Measurements from ENCODE around the gene NAA10. TPM values are rescaled to one million over a fixed set of nuclear protein-coding genes. Genes with fewer than 3 reads are reported as not detected.

The NAA10 gene
- total and polyA plus RNA-seq, 3 experiments from 2014 or later, result 105 to 162 (median 160) TPM

DNA sequence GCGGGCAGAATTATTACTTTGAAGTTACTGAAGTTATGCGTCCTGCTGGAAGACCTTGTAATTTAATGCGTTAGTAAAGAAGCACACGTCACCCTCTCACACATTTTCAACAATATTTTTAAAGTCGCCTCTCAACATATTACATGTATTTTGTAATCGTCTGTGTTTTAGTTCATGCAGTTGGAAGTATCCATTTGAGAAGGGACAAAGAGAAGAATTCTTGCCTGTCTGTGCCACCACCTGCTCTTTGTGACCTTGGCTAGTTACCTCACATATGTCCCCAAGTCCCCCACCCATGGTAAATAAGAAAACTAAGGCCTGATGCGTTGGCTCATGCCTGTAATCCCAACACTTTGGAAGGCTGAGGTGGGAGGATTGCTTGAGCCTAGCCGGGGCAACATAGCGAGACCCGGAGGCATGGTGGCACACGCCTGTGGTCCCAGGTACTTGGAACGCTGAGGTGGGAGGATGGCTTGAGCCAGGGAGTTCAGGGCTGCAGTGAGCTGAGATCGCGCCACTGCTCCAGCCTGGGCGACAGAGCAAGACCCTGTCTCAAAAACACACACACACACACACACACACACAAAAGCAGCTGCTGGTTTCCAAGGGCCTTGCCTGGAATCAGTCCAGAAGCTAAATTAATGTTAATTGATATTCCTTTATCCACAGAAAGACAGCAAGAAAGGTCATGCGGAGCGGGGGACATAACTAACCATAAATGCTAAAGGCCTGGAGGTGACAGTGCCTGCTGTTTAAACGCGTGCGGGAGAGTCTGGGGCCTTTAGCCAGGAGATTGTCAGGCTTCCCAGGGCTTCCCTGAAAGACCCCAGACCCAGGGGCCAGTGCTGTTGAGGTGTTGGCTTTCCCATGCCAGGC lies 38.5 kb upstream of the NAA10 start:
- peaks cover 0 to 2% (median 0%) of the 10 kb centered on the region in 5 donors for H3K9me3 Mint-ChIP-seq
- POLR2A ChIA-PET, result interaction anchor here (0.8 to 3.7 kb wide), 3 partner anchors 12 to 425 kb away, joined by 4 to 27 read pairs (median 4); partner anchors contain the start of gene RPL10
- Histone ChIP-seq H3K4me3 (ENCODE audit: low read length) (peak overlapping the region; percentile 65), H3K27ac (ENCODE audit: low read depth, low read length) (peak overlapping the region; percentile 80), H3K36me3 (ENCODE audit: insufficient read depth, low read length) (no peaks in the 10 kb centered on the region), H3K4me1 (ENCODE audit: insufficient read depth, low read length) (peaks cover 16% of the 10 kb centered on the region), H3K9me3 (ENCODE audit: low read length) (no peaks in the 10 kb centered on the region), H3K27me3 (ENCODE audit: insufficient read depth, low read length, poor library complexity, severe bottlenecking) (no peaks in the 10 kb centered on the region)
- H3K4me3 Mint-ChIP-seq, result peak overlapping the region; percentile 85 to 94 (median 91)
- H3K27me3 Mint-ChIP-seq, result peaks cover 0 to 9% of the 10 kb centered on the region in 2 donors
- peak overlapping the region; percentile 84 to 98 (median 94) for H3K27ac Mint-ChIP-seq
- no peak for DNase-seq
- H3K36me3 Mint-ChIP-seq, result peaks cover 0 to 11% (median 0%) of the 10 kb centered on the region in 3 donors
- CTCF ChIA-PET, result interaction anchor here (1.3 kb wide), 1 partner anchor 23 kb away, joined by 3 read pairs; no protein-coding TSS in a partner anchor
- H3K4me1 Mint-ChIP-seq, result peaks cover 25 to 29% (median 28%) of the 10 kb centered on the region in 3 donors

DNA sequence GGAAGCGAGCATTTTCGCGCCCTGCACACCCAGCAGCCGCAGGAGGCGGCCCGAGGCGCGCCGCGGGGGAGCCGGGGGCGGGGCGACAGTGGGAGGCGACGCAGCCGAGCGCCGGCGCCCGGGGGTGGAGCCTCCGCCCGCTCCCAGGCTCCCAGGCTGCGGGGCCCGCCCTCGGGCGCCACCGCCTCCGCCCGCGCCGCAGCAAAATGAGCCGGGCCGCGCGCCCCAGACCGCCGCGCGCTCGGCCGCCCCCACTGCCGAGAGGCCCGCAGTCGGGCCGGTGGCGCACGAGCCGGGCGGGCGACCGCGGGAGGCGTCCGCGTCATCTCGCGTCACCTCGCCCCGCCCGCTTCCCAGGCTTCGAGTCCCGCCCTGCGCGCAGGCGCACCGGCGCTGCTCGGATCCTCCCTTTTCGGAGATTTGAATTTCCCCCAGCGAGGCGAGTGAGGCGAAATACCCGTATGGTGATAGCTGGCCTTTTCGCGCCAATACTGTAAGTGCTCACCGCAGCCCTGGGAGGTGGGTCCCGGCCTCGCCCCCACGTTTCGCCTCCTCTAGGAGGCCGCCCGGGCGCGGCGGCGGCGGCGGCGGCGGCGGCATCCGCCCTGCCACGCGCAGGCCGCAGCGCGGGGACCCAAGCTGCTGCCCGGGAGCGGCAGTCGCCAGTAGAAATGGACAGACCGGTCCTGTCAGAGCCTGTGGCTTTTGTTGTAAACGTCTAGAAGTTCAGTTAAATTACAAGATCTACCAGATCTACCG lies 37.7 kb upstream of the NAA10 start, which contains the start of gene TMEM187:
TMEM187 (plus strand) TSS at position 387 of the 759 bp plus-strand sequence. CDS start 9,309 bp downstream, outside the sequence.
- Histone ChIP-seq H3K36me3 (ENCODE audit: insufficient read depth, low read length) (no peaks in the 10 kb centered on the region), H3K27me3 (ENCODE audit: insufficient read depth, low read length, poor library complexity, severe bottlenecking) (no peaks in the 10 kb centered on the region), H3K4me1 (ENCODE audit: insufficient read depth, low read length) (peaks cover 24% of the 10 kb centered on the region), H3K4me3 (ENCODE audit: low read length) (peak within 1 kb of the TSS; percentile 93), H3K27ac (ENCODE audit: low read depth, low read length) (peak within 1 kb of the TSS; percentile 94), H3K9me3 (ENCODE audit: low read length) (no peaks in the 10 kb centered on the region)
- CTCF ChIA-PET, result no interaction called here
- POLR2A ChIA-PET, result interaction anchor here (0.6 to 3.7 kb wide), 5 partner anchors 9 to 426 kb away, joined by 3 to 27 read pairs (median 4); partner anchors contain the start of gene RPL10
- H3K27me3 Mint-ChIP-seq, result peaks cover 0 to 10% of the 10 kb centered on the region in 2 donors
- peak; percentile 80 to 92 (median 90) for DNase-seq
- H3K27ac Mint-ChIP-seq, result peak within 1 kb of the TSS; percentile 98 to 100 (median 100)
- peaks cover 0 to 14% (median 0%) of the 10 kb centered on the region in 3 donors for H3K36me3 Mint-ChIP-seq
- H3K4me1 Mint-ChIP-seq, result peaks cover 33 to 37% (median 36%) of the 10 kb centered on the region in 3 donors
- peak within 1 kb of the TSS; percentile 95 to 100 (median 100) for H3K4me3 Mint-ChIP-seq
- H3K9me3 Mint-ChIP-seq, result peaks cover 0 to 2% (median 0%) of the 10 kb centered on the region in 5 donors

DNA sequence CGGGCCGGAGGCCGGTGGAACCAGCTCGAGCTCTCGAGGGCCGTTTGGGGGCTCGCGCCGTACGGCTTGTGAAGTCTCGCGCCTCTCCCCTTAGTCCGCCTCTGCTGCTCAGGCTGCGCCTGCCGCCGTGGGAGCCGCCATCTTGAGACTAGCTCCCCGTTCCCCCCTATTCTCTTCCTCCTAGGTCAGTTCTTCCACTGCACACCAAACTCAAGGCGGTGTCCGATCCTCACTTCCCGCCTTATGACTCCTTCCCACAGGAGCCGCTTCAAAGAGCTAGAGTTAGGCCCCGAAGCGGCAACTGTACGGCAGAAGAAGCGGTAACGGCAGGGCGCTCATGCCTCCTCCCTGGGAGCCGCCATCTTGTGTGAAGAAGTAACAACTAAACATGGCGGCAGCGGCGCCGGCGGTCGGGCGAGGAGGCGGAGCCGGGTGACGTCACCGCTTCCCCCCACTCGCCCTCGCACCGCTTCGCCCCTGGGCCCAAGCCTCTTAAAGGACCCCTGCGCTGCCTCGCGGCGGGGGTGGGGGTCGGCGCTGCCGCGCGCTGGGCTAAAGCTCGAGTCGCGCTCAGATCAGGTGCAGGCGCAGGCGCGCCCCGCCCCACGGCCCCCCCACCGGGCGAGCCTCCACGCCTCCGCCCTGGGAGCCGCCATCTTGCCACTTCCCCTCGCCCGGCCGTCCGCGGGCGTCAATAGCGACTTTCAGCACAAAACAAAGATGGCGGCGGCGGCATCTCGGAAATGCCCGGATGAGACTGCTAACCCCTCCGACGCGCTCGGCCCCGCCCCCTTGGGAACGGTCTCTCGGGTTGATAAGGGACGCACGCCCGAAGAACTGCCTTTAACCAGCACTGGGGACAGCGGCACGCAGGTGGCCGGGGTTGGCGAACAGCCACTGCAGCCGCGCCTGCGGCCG lies 36.9 kb upstream of the NAA10 start, which contains the start of gene HCFC1:
HCFC1 (minus strand) TSS at position 369 of the 918 bp plus-strand sequence. CDS start 978 bp downstream, outside the sequence.
- Mint-ChIP-seq H3K36me3 (peaks cover 0 to 17% (median 0%) of the 10 kb centered on the region in 3 donors), H3K4me1 (peaks cover 42 to 46% (median 45%) of the 10 kb centered on the region in 3 donors), H3K4me3 (peak within 1 kb of the TSS; percentile 95 to 100 (median 100)), H3K27me3 (peaks cover 0 to 10% of the 10 kb centered on the region in 2 donors), H3K9me3 (peaks cover 0 to 2% (median 0%) of the 10 kb centered on the region in 5 donors), H3K27ac (peak within 1 kb of the TSS; percentile 98 to 100 (median 100))
- Histone ChIP-seq H3K9me3 (ENCODE audit: low read length) (no peaks in the 10 kb centered on the region), H3K4me3 (ENCODE audit: low read length) (peak within 1 kb of the TSS; percentile 93), H3K27ac (ENCODE audit: low read depth, low read length) (peak within 1 kb of the TSS; percentile 94), H3K4me1 (ENCODE audit: insufficient read depth, low read length) (peaks cover 30% of the 10 kb centered on the region), H3K36me3 (ENCODE audit: insufficient read depth, low read length) (no peaks in the 10 kb centered on the region), H3K27me3 (ENCODE audit: insufficient read depth, low read length, poor library complexity, severe bottlenecking) (no peaks in the 10 kb centered on the region)
- CTCF ChIA-PET, result interaction anchor here (0.7 to 7.2 kb wide), 8 partner anchors 9 to 576 kb away, joined by 3 to 54 read pairs (median 3); partner anchors contain the start of genes ARHGAP4 and IKBKG
- DNase-seq, result peak; percentile 85 to 97 (median 95)
- POLR2A ChIA-PET, result interaction anchor here (0.6 to 3.7 kb wide), 11 partner anchors 9 to 573 kb away, joined by 3 to 27 read pairs (median 4); partner anchors contain the start of genes ARHGAP4 and RPL10

DNA sequence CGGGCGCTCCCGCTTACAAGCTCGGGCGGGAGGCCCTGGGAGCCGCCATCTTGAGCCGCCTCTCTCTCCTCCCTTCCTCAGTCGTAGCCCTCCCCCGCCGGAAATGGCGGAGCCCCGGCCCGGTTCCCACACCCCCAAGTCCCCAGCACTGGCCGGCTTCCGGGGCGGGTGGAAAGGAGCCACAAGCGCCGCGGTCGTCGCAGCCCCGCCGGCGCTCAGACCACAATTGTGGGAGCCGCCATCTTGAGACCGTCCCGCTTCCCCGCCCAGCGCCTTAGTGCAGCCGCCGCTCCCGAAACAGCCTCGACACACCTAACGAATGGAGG lies 36.2 kb upstream of the NAA10 start:
- ChIA-PET CTCF (interaction anchor here (1.0 to 7.2 kb wide), 7 partner anchors 9 to 576 kb away, joined by 3 to 54 read pairs (median 3); partner anchors contain the start of gene IKBKG), POLR2A (interaction anchor here (0.8 to 3.7 kb wide), 8 partner anchors 10 to 574 kb away, joined by 3 to 27 read pairs (median 4); partner anchors contain the start of genes ARHGAP4 and RPL10)
- Histone ChIP-seq H3K4me1 (ENCODE audit: insufficient read depth, low read length) (peaks cover 37% of the 10 kb centered on the region), H3K9me3 (ENCODE audit: low read length) (no peaks in the 10 kb centered on the region), H3K4me3 (ENCODE audit: low read length) (peak overlapping the region; percentile 93), H3K27me3 (ENCODE audit: insufficient read depth, low read length, poor library complexity, severe bottlenecking) (no peaks in the 10 kb centered on the region), H3K27ac (ENCODE audit: low read depth, low read length) (peak overlapping the region; percentile 94), H3K36me3 (ENCODE audit: insufficient read depth, low read length) (no peaks in the 10 kb centered on the region)
- Mint-ChIP-seq H3K36me3 (peaks cover 0 to 17% (median 0%) of the 10 kb centered on the region in 3 donors), H3K4me3 (peak overlapping the region; percentile 95 to 100 (median 100)), H3K4me1 (peaks cover 48 to 52% (median 51%) of the 10 kb centered on the region in 3 donors), H3K9me3 (peaks cover 0 to 2% (median 0%) of the 10 kb centered on the region in 5 donors), H3K27me3 (peaks cover 0 to 10% of the 10 kb centered on the region in 2 donors), H3K27ac (peak overlapping the region; percentile 98 to 100 (median 100))
- peak; percentile 75 to 93 (median 88) for DNase-seq

DNA sequence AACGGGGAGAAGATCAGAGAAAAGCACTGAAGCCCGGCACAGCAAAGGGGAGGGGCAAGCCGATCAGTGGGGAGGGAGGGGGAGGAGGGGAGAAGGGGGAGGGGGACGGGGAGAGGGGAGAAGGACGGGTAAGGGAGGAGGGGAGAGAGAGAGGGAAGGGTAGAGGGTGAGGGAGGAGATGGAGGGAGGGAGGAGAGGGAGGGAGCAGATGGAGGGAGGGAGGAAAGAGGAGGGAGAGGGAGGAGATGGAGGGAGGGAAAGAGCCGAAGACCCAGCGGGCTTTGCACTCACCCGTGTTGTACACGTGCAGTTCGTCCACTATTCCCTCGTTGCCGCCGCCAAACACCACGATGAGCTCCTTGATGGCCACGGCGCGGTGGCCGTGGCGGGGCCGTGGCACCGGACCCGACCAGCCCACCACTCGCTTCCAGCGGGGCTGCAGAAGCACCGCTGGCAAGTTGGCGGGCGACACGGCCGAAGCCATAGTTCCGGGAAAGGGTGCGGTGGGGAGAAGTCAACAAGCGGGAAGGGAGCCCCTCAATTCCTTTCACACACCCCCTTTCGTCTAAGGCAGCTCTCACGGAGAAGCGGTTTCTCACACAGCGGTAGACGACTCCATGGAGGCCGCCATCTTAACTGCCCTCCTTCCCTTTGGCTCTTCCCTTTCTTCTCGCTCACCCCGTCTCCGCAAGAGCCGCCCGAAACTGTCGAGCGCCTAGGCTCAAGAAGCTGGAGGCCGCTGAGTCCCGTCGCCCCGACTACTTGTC lies 35.7 kb upstream of the NAA10 start:
- Mint-ChIP-seq H3K36me3 (peaks cover 0 to 17% (median 0%) of the 10 kb centered on the region in 3 donors), H3K9me3 (peaks cover 0 to 2% (median 0%) of the 10 kb centered on the region in 5 donors), H3K4me3 (peak overlapping the region; percentile 95 to 100 (median 100)), H3K27me3 (peaks cover 0 to 8% of the 10 kb centered on the region in 2 donors), H3K27ac (peak overlapping the region; percentile 98 to 100 (median 100)), H3K4me1 (peaks cover 49 to 55% (median 49%) of the 10 kb centered on the region in 3 donors)
- peak overlapping the region; percentile 94 for H3K27ac ChIP-seq (ENCODE audit: low read depth, low read length)
- no peaks in the 10 kb centered on the region for H3K27me3 ChIP-seq (ENCODE audit: insufficient read depth, low read length, poor library complexity, severe bottlenecking)
- H3K4me3 ChIP-seq (ENCODE audit: low read length), result peak overlapping the region; percentile 93
- H3K4me1 ChIP-seq (ENCODE audit: insufficient read depth, low read length), result peaks cover 42% of the 10 kb centered on the region
- peak in 1 of 5 donors; percentile 29 for DNase-seq
- ChIA-PET CTCF (interaction anchor here (1.0 to 7.2 kb wide), 6 partner anchors 9 to 577 kb away, joined by 3 to 54 read pairs (median 3); partner anchors contain the start of gene IKBKG), POLR2A (interaction anchor here (1.0 to 3.7 kb wide), 6 partner anchors 10 to 427 kb away, joined by 3 to 27 read pairs (median 5); partner anchors contain the start of genes ARHGAP4 and RPL10)
- no peaks in the 10 kb centered on the region for H3K36me3 ChIP-seq (ENCODE audit: insufficient read depth, low read length)
- H3K9me3 ChIP-seq (ENCODE audit: low read length), result no peaks in the 10 kb centered on the region

DNA sequence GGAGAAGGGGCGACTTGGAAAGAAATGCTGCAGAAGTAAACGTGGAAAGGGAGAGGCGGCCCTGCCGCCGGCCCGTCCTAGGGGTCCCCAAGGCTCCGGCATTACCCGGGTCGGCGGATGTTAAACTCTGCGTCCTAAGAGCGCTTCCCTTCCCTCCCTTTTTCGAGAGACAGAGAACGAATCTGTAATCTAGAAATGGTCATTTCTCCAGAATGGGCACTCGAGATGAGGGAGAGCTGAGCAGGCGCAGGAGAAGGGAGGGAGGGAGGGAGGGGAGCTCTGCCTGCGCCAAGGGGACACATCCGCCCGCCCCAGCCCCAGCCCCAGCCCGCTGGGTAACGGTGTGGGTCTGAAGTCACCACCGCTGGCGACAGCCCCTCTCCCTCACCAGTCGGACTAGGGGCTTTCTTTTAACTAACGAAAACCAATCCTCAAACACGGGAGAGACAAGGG lies 35.1 kb upstream of the NAA10 start:
- Mint-ChIP-seq H3K4me1 (peaks cover 52 to 58% (median 53%) of the 10 kb centered on the region in 3 donors), H3K27me3 (peaks cover 0 to 9% of the 10 kb centered on the region in 2 donors), H3K36me3 (peaks cover 0 to 17% (median 0%) of the 10 kb centered on the region in 3 donors), H3K9me3 (peaks cover 0 to 2% (median 0%) of the 10 kb centered on the region in 5 donors), H3K27ac (peak overlapping the region; percentile 47 to 98 (median 86)), H3K4me3 (peak overlapping the region; percentile 95 to 100 (median 100))
- Histone ChIP-seq H3K9me3 (ENCODE audit: low read length) (no peaks in the 10 kb centered on the region), H3K4me1 (ENCODE audit: insufficient read depth, low read length) (peaks cover 48% of the 10 kb centered on the region), H3K36me3 (ENCODE audit: insufficient read depth, low read length) (no peaks in the 10 kb centered on the region), H3K27me3 (ENCODE audit: insufficient read depth, low read length, poor library complexity, severe bottlenecking) (no peaks in the 10 kb centered on the region), H3K4me3 (ENCODE audit: low read length) (peak overlapping the region; percentile 93), H3K27ac (ENCODE audit: low read depth, low read length) (peak overlapping the region; percentile 67)
- ChIA-PET POLR2A (interaction anchor here (1.9 to 3.7 kb wide), 2 partner anchors 11 to 42 kb away, joined by 15 to 27 read pairs; no protein-coding TSS in a partner anchor), CTCF (interaction anchor here (1.7 to 7.2 kb wide), 2 partner anchors 11 to 22 kb away, joined by 9 to 54 read pairs; no protein-coding TSS in a partner anchor)
- DNase-seq, result no peak

All from CD8-positive, alpha-beta memory T cell (primary cell).